GM10266 (cell line): ENCODE data around the gene AGAP1.

ENCODE experiments used
- DNase-seq: peaks from one replicate; pipeline ENCODE4 v3.0.0; 2012; ENCODE audit errors: extremely low spot score
- CTCF ChIP-seq: IDR thresholded peaks from 2 replicates; pipeline ENCODE4 v1.5.1; 2012; ENCODE audit warnings: mild to moderate bottlenecking, low read depth; ENCODE audit not compliant: control insufficient read depth, insufficient read depth; ENCODE audit errors: missing control alignments

The AGAP1 gene

GRCh38 chr2:235803028-235803427 is 309.2 kb downstream of the AGAP1 start:
- DNase-seq = no peak
- no peak for TF ChIP-seq CTCF

GRCh38 chr2:235804676-235805075 is 310.8 kb downstream of the AGAP1 start:
- TF ChIP-seq CTCF = no peak
- DNase-seq = no peak

GRCh38 chr2:235806986-235807750 is 313.3 kb downstream of the AGAP1 start:
- no peak for TF ChIP-seq CTCF
- DNase-seq = no peak

- TF ChIP-seq CTCF = no peak
- no peak for DNase-seq
Measured at GRCh38 chr2:235808366-235808765, 314.5 kb downstream of the AGAP1 start.

GRCh38 chr2:235810252-235810651 is 316.4 kb downstream of the AGAP1 start:
- DNase-seq = no peak
- no peak for TF ChIP-seq CTCF

GRCh38 chr2:235810846-235811245 is 317.0 kb downstream of the AGAP1 start:
- no peak for TF ChIP-seq CTCF
- no peak for DNase-seq

- TF ChIP-seq CTCF = no peak
Measured at GRCh38 chr2:235811446-235812184, 317.8 kb downstream of the AGAP1 start.

More at GRCh38 chr2:235811446-235812184, 317.8 kb downstream of the AGAP1 start:
- DNase-seq = no peak
